Umbilical cord (tissue), 2 donors: ENCODE measurements around the gene NKAP. TPM values are rescaled to one million over a fixed set of nuclear protein-coding genes. Genes with fewer than 3 reads are reported as not detected.
"Not testable (repeated sequence)": the region's sequence is repeated elsewhere in the genome, so short reads cannot be mapped to it uniquely, and the experiment has no call there.

Experiments
- DNase-seq: peaks from one replicate; pipeline ENCODE4 v3.0.0-alpha.2; 2015; ENCODE audit warnings: low spot score
- total RNA-seq: library from RNA; depleted of rRNA; stranded (reverse); fragments of >200 nt; gene quantifications from one replicate; pipeline ENCODE4 v1.2.3, GENCODE V29; 2014; ENCODE audit warnings: low replicate concordance; ENCODE audit not compliant: insufficient read depth

The NKAP gene
- total RNA-seq, 1 donor from 2014 or later = 4.1 TPM

- no peak for DNase-seq
Observed at GRCh38 chrX:119941336-119941735, 2.2 kb downstream of the NKAP start.

GRCh38 chrX:119935215-119935874 is 8.2 kb downstream of the NKAP start:
- DNase-seq = no peak

GRCh38 chrX:119922391-119922790 is 21.2 kb downstream of the NKAP start:
- DNase-seq = not testable (repeated sequence)

GRCh38 chrX:119919835-119920585 is 23.5 kb downstream of the NKAP start:
- DNase-seq = no peak

GRCh38 chrX:119917877-119918276 is 25.7 kb downstream of the NKAP start:
- no peak for DNase-seq

- DNase-seq = no peak
Observed at GRCh38 chrX:119916310-119916709, 27.2 kb downstream of the NKAP start.

GRCh38 chrX:119900976-119901375 is 42.6 kb downstream of the NKAP start:
- no peak for DNase-seq

- no peak for DNase-seq
Observed at GRCh38 chrX:119899125-119899524, 44.4 kb downstream of the NKAP start.

GRCh38 chrX:119895843-119896326 is 47.7 kb downstream of the NKAP start, which contains the start of gene AKAP14:
Gene AKAP14, plus strand, starts transcription at chrX:119895893. Its CDS starts 7,331 bp downstream, at chrX:119903224.
- no peak for DNase-seq

- DNase-seq = not testable (repeated sequence)
Observed at GRCh38 chrX:119891961-119892692, 51.4 kb downstream of the NKAP start.

- not testable (repeated sequence) for DNase-seq
Observed at GRCh38 chrX:119890626-119891025, 52.9 kb downstream of the NKAP start.

GRCh38 chrX:119887721-119888425 is 55.7 kb downstream of the NKAP start:
- no peak for DNase-seq

- DNase-seq = no peak
Observed at GRCh38 chrX:119885554-119886428, 57.8 kb downstream of the NKAP start.

- peak; percentile 54 for DNase-seq
Observed at GRCh38 chrX:119880552-119881437, 62.8 kb downstream of the NKAP start.

GRCh38 chrX:119880076-119880475 is 63.5 kb downstream of the NKAP start:
- no peak for DNase-seq

GRCh38 chrX:119878740-119879139 is 64.8 kb downstream of the NKAP start:
- no peak for DNase-seq

GRCh38 chrX:119871599-119872395 is 71.8 kb downstream of the NKAP start, which contains the start of the genes NDUFA1 and RNF113A:
Gene NDUFA1, plus strand, starts transcription at chrX:119871832. Its CDS starts 80 bp downstream, at chrX:119871912.
Gene RNF113A, minus strand, starts transcription at chrX:119871733. Its CDS starts 120 bp downstream, at chrX:119871613.
- peak; percentile 89 for DNase-seq

GRCh38 chrX:119871245-119871598 is 72.3 kb downstream of the NKAP start:
- DNase-seq = no peak
